A673 (cell line): ENCODE data around the gene NR6A1. TPM values are rescaled to one million over a fixed set of nuclear protein-coding genes. Genes with fewer than 3 reads are reported as not detected.

Source experiments
- BruUV-seq: library from RNA; stranded (reverse); fragments of 400-500 nt; replicated peaks from 2 replicates; lab custom pipeline; 2021; lab: Mats Ljungman, UMichigan
- CTCF ChIA-PET: fragments of 300-600 bp; sonication (Branson Sonifier 250); formaldehyde crosslinking; loops from one replicate; lab custom pipeline; 2022; ENCODE audit warnings: antibody characterized with exemption; lab: Charles Lee
- POLR2A ChIA-PET: fragments of 300-600 bp; sonication (Branson Sonifier 250); formaldehyde crosslinking; loops from one replicate; lab custom pipeline; 2022; ENCODE audit warnings: antibody characterized with exemption; ENCODE audit not compliant: low non-redundant PET; lab: Charles Lee
- DNase-seq: peaks from one replicate; pipeline ENCODE4 v3.0.0-alpha.2; 2015; ENCODE audit warnings: low spot score
- H3K27ac ChIP-seq: fragments of 200-600 bp; sonication (generic); 2 replicates; pipeline ENCODE4 v1.5.1; 2016; ENCODE audit warnings: mixed run types, low read depth, mild to moderate bottlenecking, mixed read lengths, antibody characterized with exemption, low read length; ENCODE audit not compliant: poor library complexity, severe bottlenecking
- H3K27me3 ChIP-seq: fragments of 200-600 bp; sonication (generic); replicated peaks from 2 replicates; pipeline ENCODE4 v1.6.1; 2017; ENCODE audit warnings: mixed run types, low read depth, mild to moderate bottlenecking, mixed read lengths, antibody characterized with exemption, low read length; ENCODE audit not compliant: insufficient read depth, poor library complexity
- H3K36me3 ChIP-seq: fragments of 200-600 bp; sonication (generic); 2 replicates; pipeline ENCODE4 v1.6.1; 2016; ENCODE audit warnings: mixed run types, mild to moderate bottlenecking, mixed read lengths, antibody characterized with exemption, low read length; ENCODE audit not compliant: insufficient read depth, poor library complexity, severe bottlenecking
- H3K4me1 ChIP-seq: fragments of 200-600 bp; sonication (generic); 2 replicates; pipeline ENCODE4 v1.6.1; 2017; ENCODE audit warnings: mixed run types, mild to moderate bottlenecking, mixed read lengths, antibody characterized with exemption, low read length; ENCODE audit not compliant: insufficient read depth, poor library complexity, severe bottlenecking
- H3K4me3 ChIP-seq: fragments of 200-600 bp; sonication (generic); 2 replicates; pipeline ENCODE4 v1.5.1; 2016; ENCODE audit warnings: low read depth, mixed run types, mild to moderate bottlenecking, mixed read lengths, low read length; ENCODE audit not compliant: poor library complexity, severe bottlenecking
- H3K9me3 ChIP-seq: fragments of 200-600 bp; sonication (generic); 2 replicates; pipeline ENCODE4 v1.6.1; 2016; ENCODE audit warnings: mixed run types, low read depth, mild to moderate bottlenecking, mixed read lengths, antibody characterized with exemption, low read length; ENCODE audit not compliant: poor library complexity, severe bottlenecking
- EZH2 ChIP-seq: fragments of 200-600 bp; sonication (generic); IDR thresholded peaks from 2 replicates; pipeline ENCODE4 v1.6.1; 2017; ENCODE audit warnings: borderline replicate concordance, low read depth, mild to moderate bottlenecking, mixed read lengths, antibody characterized with exemption, low read length; ENCODE audit not compliant: poor library complexity, severe bottlenecking
- intact Hi-C: fragments of 100-400 bp; cut with micrococcal nuclease; formaldehyde crosslinking; loops from one replicate; pipeline ENCODE4 v1.10.0; 2022; ENCODE audit not compliant: unreplicated experiment
- total RNA-seq: library from RNA; stranded (reverse); gene quantifications from 2 replicates; pipeline ENCODE4 v1.2.3, GENCODE V29; 2021
- TF ChIP-seq, protein P1 (sequence below): fragments of 300-800, 200-600 bp; sonication (generic); conservative IDR thresholded peaks from 2 replicates; pipeline ENCODE4 v1.5.1; 2017; ENCODE audit warnings: low read depth, mild to moderate bottlenecking, antibody characterized with exemption, low read length, moderate library complexity, mixed read lengths

The NR6A1 gene
- total RNA-seq, 1 experiment from 2014 or later: 5.3 TPM

DNA sequence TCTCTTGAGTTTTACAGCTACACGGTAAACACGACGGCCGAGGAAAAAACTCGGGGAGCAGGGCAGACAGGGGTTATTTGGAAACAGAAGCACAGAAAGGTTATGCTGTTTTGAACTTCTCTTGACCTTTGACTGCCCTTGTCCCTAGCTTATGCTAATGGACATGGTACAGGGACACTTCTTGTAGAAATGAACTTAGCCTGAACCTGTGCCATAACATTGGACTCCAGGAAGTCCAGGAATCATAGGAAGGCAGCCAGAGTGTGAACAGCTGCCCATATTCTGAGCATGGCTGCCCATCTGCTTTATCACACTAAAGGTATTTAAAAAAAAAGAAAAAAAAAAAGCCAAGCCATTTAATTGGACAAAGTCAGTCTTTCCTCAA is 46.1 kb downstream of the NR6A1 start:
- CTCF ChIA-PET: interaction anchor here (1.5 kb wide), 1 partner anchor 18 kb away, joined by 3 read pairs; no protein-coding TSS in a partner anchor
- intact Hi-C loops: no loop called here
- no peak overlapping the region for H3K27ac ChIP-seq

DNA sequence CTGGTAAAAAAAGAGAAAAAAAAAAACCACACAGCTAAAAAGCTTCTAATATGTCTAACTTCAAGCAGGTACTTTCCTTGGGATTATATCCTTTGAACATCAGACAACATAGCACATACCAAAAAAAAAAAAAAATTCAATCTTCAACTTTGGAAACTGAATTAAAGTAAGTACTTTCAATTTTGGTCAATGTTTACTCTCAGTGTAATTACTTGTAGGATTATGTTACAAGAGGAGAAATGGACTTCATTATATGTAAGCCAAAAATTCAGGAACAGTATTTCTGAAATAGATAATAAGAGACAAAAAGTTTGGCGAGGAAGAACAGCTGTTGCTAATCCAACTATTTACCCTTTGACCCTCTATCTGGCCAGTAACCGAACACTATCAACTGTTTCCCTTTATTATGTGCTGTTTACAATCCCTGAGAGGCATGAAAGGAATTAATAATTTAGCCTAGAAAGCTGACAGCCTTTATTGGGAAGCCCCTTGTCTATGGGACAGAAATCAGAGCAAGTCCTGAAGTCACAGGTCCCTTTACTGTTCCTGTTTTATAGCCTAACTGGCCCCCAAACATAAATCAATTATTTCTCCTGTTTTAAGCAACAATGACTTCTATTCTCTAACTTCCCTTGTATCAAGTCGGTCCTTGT is 46.6 kb downstream of the NR6A1 start:
- no peak for DNase-seq
- BruUV-seq: no TSS peak
- ChIA-PET CTCF (interaction anchor here (0.6 to 1.5 kb wide), 2 partner anchors 18 to 264 kb away, joined by 3 read pairs; no protein-coding TSS in a partner anchor), POLR2A (no interaction called here)
- no peaks in the 10 kb centered on the region for H3K27me3 ChIP-seq
- TF ChIP-seq, protein P1, sequence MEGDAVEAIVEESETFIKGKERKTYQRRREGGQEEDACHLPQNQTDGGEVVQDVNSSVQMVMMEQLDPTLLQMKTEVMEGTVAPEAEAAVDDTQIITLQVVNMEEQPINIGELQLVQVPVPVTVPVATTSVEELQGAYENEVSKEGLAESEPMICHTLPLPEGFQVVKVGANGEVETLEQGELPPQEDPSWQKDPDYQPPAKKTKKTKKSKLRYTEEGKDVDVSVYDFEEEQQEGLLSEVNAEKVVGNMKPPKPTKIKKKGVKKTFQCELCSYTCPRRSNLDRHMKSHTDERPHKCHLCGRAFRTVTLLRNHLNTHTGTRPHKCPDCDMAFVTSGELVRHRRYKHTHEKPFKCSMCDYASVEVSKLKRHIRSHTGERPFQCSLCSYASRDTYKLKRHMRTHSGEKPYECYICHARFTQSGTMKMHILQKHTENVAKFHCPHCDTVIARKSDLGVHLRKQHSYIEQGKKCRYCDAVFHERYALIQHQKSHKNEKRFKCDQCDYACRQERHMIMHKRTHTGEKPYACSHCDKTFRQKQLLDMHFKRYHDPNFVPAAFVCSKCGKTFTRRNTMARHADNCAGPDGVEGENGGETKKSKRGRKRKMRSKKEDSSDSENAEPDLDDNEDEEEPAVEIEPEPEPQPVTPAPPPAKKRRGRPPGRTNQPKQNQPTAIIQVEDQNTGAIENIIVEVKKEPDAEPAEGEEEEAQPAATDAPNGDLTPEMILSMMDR: no peak
- TF ChIP-seq EZH2: no peak
- no peaks in the 10 kb centered on the region for H3K9me3 ChIP-seq
- H3K4me3 ChIP-seq: no peak overlapping the region
- H3K4me1 ChIP-seq: peaks cover 19% of the 10 kb centered on the region
- H3K27ac ChIP-seq: no peak overlapping the region
- intact Hi-C loops: no loop called here
- H3K36me3 ChIP-seq: no peaks in the 10 kb centered on the region

More for the DNA sequence above, 46.1 kb downstream of the NR6A1 start:
- POLR2A ChIA-PET: no interaction called here
- DNase-seq: no peak
- H3K27me3 ChIP-seq: no peaks in the 10 kb centered on the region
- TF ChIP-seq, protein P1: no peak
- no peak for TF ChIP-seq EZH2
- H3K4me3 ChIP-seq: no peak overlapping the region
- no peaks in the 10 kb centered on the region for H3K9me3 ChIP-seq
- peaks cover 19% of the 10 kb centered on the region for H3K4me1 ChIP-seq
- no peaks in the 10 kb centered on the region for H3K36me3 ChIP-seq
- no TSS peak for BruUV-seq

DNA sequence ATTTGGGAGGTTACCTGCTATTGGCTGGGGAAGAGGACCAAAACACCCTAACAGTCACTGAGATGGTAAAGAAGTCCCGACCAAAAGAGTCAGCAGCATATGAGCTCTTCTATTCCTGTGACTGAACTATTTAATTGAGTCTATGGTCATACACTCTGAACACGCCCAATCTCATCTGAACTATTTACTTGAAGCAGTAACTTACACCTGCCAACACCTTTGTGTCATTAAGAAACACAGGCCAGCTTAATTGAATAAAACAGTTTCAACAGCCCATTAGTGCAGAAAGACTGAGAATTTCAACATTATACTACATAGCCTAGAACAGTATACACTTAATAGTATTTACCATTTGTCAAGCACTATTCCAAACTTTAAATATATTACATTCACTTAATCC is 47.8 kb downstream of the NR6A1 start:
- no peak overlapping the region for H3K27ac ChIP-seq
- H3K36me3 ChIP-seq: no peaks in the 10 kb centered on the region
- no peak for DNase-seq
- intact Hi-C loops: no loop called here
- CTCF ChIA-PET: interaction anchor here (0.6 kb wide), 1 partner anchor 106 kb away, joined by 3 read pairs; no protein-coding TSS in a partner anchor
- no TSS peak for BruUV-seq
- no peak for TF ChIP-seq EZH2
- TF ChIP-seq, protein P1: no peak
- no peaks in the 10 kb centered on the region for H3K9me3 ChIP-seq
- no peak overlapping the region for H3K4me3 ChIP-seq
- H3K4me1 ChIP-seq: peaks cover 19% of the 10 kb centered on the region
- H3K27me3 ChIP-seq: no peaks in the 10 kb centered on the region
- POLR2A ChIA-PET: no interaction called here
